ENCODE results near the gene LIMS1.
"Not testable (repeated sequence)": the region's sequence is repeated elsewhere in the genome, so short reads cannot be mapped to it uniquely, and the experiment has no call there.

Gene LIMS1

DNA sequence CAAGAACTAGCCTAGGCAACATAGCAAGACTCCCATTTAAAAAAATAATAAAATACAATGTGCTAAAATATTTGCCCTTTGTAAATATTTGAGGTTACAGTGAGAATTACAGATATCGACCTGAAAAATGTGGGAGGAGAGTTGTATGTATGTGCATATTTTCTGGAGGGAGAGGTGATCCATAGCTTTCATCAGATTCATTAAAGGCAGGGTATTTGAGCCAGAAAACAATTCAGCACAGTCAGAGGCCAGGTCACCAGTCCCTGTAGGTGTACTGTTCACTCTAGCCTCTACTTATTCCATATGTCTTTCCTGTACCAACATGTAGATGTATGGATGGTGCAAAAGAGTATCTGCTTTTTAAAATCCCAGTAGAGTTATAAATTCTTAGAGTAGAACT, 136.0 kb downstream of the LIMS1 start:
- DNase-seq: not testable (repeated sequence)

GRCh38 chr2:108672200-108672805, 138.0 kb downstream of the LIMS1 start:
- not testable (repeated sequence) for DNase-seq

DNA sequence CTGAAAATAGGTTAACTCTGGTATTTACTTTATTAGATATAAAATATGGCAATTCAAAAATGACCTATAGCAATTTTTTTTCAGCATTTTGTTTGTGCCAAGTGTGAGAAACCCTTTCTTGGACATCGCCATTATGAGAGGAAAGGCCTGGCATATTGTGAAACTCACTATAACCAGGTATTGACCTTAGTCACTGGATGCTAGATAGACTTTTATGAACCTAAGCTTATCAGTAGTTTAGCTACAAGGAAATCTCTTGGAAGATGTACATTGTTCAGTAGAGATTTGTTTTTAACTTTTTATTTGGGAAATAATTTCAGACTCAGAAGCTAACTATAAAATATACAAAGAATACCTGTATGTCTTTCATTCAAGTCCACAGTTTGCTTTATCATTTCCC, 142.3 kb downstream of the LIMS1 start:
- not testable (repeated sequence) for DNase-seq

- not testable (repeated sequence) for DNase-seq
Observed at GRCh38 chr2:108677239-108677744, 143.0 kb downstream of the LIMS1 start.

DNA sequence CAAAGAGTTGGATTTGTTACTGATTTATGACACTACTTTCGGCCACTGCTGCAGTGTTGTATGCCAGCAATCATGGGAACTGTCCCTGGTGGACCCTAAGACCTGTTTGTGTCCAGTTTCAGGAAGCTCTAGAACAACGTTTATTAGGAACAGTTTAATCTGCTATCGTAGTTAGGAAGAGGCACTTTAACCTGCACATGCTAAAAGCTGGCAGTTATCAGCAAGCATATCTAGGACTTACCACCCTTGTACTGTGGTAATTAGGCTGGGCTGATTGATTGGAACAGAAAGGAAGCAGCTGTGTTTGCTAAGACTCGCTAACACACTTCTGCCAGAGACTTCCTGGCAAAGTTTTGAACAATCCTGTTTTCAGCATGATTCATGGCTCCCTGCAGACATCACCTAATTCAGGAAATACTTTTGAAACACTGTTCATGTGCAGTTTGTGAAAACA, 144.0 kb downstream of the LIMS1 start:
- not testable (repeated sequence) for DNase-seq

GRCh38 chr2:108680805-108681204, 146.5 kb downstream of the LIMS1 start:
- DNase-seq: not testable (repeated sequence)

GRCh38 chr2:108688818-108689756, 154.8 kb downstream of the LIMS1 start:
- DNase-seq: not testable (repeated sequence)

DNA sequence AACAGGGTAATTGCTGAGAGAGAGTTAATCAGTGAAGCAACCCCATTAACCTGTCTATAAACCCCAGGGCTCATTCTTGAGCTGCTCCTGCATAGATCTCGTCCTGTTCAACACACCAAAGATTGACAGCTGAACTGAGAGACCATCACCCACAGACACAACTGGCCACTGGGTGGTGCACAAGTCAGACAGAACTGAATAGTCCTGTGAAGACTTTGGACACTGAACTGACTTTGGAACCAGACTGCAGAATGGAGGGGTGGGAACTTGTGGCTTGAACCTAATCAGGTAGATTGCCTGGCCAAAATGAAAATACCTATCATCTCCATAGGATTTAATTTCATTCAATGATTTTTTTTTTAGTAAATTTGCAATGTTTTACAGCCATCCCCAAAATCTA, 155.7 kb downstream of the LIMS1 start:
- DNase-seq: not testable (repeated sequence)

- DNase-seq: no peak
Observed at GRCh38 chr2:108691447-108691846, 157.2 kb downstream of the LIMS1 start.

DNA sequence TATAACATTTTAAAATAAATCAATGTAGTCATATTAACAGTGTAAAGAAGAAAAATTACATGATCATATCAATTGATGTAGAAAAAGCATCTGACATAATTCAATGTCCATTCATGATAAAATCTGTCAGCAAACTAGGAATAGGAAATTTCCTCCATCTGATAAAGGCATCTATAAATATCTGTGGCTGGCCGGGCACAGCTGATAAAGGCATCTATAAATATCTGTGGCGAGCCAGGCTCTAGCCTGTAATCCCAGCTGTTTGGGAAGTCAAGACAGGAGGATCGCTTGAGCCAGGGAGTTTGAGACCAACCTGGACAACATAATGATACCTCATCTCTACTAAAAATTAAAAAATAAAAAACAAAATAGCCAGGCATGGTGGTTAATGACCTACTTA, 166.9 kb downstream of the LIMS1 start:
- no peak for DNase-seq

DNA sequence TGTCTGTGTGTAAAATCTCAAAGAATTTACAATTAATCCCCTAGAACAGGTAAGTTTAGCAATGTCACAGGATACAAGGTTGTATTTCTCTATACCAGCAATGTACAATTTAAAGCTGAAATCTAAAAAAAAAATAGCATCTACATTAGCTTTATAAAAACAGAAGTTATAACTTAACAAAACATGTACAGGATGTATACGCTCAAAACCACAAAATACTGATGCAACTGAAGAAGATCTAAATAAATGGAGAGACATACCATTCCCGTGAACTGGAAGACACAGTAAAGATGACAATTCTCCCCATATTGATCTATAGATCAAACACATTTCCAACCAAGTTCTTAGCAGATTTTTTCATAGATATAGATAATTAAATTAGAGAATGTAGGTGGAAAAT, 167.5 kb downstream of the LIMS1 start:
- DNase-seq: no peak

DNA sequence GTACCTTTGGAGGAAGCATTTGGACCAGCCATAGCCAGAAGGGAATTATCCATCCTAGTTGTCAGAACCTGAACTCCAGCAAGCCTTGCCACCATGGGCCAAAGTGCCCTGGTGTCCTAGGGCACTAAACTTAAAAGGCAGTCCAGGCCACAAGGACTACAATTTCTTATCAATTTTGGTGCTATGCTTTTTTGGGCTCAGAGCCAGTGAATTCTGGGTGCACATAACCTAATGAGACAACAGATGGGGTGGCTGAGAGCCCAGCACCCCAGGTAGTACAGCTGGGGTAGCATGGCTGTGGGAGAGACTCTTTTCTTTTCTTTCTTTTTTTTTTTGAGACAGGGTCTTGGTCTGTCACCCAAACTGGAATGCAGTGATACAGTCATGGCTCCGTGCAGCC, 170.6 kb downstream of the LIMS1 start:
- no peak for DNase-seq

DNA sequence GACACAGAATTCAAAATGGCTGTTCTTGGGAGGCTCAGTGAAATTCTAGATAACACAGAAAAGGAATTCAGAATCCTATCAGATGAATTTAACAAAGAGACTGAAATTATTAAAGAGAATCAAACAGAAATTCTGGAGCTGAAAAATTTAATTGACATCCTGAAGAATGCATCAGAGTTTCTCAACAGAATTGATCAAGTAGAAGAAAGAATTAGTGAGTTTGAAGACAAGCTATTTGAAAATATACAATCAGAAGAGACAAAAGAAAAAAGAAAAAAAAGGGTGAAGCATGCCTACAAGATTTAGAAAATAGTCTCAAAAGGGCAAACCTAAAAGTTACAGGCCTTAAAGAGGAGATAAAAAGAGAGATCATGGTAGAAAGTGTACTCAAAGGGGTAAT, 173.0 kb downstream of the LIMS1 start:
- DNase-seq: no peak

GRCh38 chr2:108716971-108717370, 182.7 kb downstream of the LIMS1 start:
- DNase-seq: not testable (repeated sequence)

DNA sequence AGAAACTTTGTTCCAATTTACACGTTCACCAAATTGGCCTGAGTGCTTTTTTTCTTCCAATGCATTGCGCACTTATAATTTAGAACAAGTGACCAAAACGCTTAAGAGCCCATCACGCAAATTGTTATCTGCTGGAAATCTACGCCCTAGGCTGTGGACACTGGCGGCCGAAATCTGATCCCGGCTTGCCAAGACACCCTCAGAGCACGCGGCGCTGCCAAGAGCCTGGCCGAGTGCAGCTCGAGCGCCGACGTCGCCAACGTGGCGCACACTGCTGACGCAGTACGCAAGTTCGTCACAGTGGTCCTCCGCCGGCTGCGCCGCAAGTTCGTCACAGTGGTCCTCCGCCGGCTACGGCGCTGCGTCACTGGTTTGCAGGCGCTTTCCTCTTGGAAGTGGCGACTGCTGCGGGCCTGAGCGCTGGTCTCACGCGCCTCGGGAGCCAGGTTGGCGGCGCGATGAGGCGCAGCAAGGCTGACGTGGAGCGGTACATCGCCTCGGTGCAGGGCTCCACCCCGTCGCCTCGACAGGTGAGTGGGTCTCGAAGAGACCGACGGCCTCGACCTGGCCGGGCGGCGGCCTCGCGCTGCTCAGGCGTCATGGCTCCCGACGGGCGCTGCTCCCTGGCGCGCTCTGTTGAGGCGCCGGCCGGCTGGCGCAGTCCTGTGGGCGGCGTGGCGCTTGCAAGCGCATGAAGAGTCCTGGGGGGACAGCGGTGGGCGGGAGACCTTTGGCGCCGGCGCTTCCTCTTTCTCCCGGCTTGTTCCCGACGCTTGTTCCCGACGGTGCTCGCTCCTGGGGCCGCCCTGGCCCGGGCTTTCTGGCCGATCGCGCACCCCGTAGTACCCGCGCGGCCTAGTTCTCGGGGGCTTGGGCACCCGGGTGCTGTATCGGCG, 185.1 kb downstream of the LIMS1 start, which contains the start of gene RANBP2:
RANBP2 (plus strand) TSS at position 334 of the 896 bp plus-strand sequence; CDS start at position 459, 125 bp downstream.
- peak; percentile 93 for DNase-seq

- not testable (repeated sequence) for DNase-seq
Observed at GRCh38 chr2:108726048-108726447, 191.8 kb downstream of the LIMS1 start.

DNA sequence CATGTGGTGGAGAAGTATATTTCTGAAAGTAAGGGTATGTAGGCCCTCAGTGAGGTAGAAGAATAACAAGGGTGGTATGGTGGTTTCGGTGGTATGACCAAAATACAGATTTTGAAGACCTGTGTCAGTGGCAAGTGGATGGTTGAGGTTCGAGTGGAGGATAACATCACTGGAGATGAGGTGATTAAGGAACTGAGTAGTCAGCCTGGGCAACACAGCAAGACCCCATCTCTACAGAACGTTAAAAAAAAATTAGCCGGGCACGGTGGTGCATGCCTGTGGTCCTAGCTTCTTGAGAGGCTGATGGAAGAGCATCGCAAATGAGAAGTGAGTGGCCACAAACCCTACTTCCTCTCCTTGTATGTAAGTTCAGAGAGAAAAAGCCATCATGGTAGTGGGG, 200.4 kb downstream of the LIMS1 start:
- DNase-seq: not testable (repeated sequence)

All from CD4-positive, alpha-beta T cell treated with Interleukin-4 for 4 hours (primary cell).